SKM-1 (cell line): Measurements from ENCODE around the gene FOXP1.
A peak's percentile ranks its signal among the peaks of the same experiment; 100 is the strongest.
"Not testable (repeated sequence)": the region's sequence is repeated elsewhere in the genome, so short reads cannot be mapped to it uniquely, and the experiment has no call there.

Source experiments
- DNase-seq: peaks from one replicate; lab custom pipeline; 2025; ENCODE audit not compliant: unreplicated experiment; lab: John Stamatoyannopoulos, UW

The FOXP1 gene

GRCh38 chr3:71030748-71031147 is 552.8 kb downstream of the FOXP1 start:
- DNase-seq, result no peak

GRCh38 chr3:71029770-71030169 is 553.8 kb downstream of the FOXP1 start:
- no peak for DNase-seq

- DNase-seq, result no peak
Measured at GRCh38 chr3:71028802-71029201, 554.7 kb downstream of the FOXP1 start.

GRCh38 chr3:71028184-71028583 is 555.3 kb downstream of the FOXP1 start:
- no peak for DNase-seq

- DNase-seq, result peak; percentile 8
Measured at GRCh38 chr3:71026634-71027578, 556.6 kb downstream of the FOXP1 start.

- DNase-seq, result no peak
Measured at GRCh38 chr3:71025516-71025915, 558.0 kb downstream of the FOXP1 start.

- no peak for DNase-seq
Measured at GRCh38 chr3:71025010-71025409, 558.5 kb downstream of the FOXP1 start.

GRCh38 chr3:71022551-71023335 is 560.8 kb downstream of the FOXP1 start:
- DNase-seq, result no peak

- DNase-seq, result no peak
Measured at GRCh38 chr3:71018799-71019198, 564.7 kb downstream of the FOXP1 start.

- DNase-seq, result no peak
Measured at GRCh38 chr3:71016178-71016845, 567.2 kb downstream of the FOXP1 start.

- not testable (repeated sequence) for DNase-seq
Measured at GRCh38 chr3:71014616-71015015, 568.9 kb downstream of the FOXP1 start.

- DNase-seq, result no peak
Measured at GRCh38 chr3:71012971-71013370, 570.6 kb downstream of the FOXP1 start.

GRCh38 chr3:71011565-71012287 is 571.8 kb downstream of the FOXP1 start:
- DNase-seq, result no peak

- no peak for DNase-seq
Measured at GRCh38 chr3:71010726-71011455, 572.6 kb downstream of the FOXP1 start.

GRCh38 chr3:71008350-71008935 is 575.1 kb downstream of the FOXP1 start:
- DNase-seq, result no peak

- peak; percentile 31 for DNase-seq
Measured at GRCh38 chr3:71006810-71007785, 576.4 kb downstream of the FOXP1 start.

- no peak for DNase-seq
Measured at GRCh38 chr3:71005702-71006321, 577.7 kb downstream of the FOXP1 start.

GRCh38 chr3:71003511-71003910 is 580.0 kb downstream of the FOXP1 start:
- no peak for DNase-seq
